Peyer's patch (tissue), 4 donors: Measurements from ENCODE around the gene CBX4.

Experiments used
- POLR2A ChIP-seq, 2 donors: fragments of 450-650 bp; IDR thresholded peaks; one replicate each; pipeline ENCODE4 v1.5.1; 2017; ENCODE audit warnings: antibody characterized with exemption in 2 of 2, mild to moderate bottlenecking in 2 of 2, moderate library complexity in 2 of 2
- TF ChIP-seq, protein P1 (sequence below), 6 experiments: fragments of 450-650 bp in 4 of 6; fragments of 200-600 bp in 2 of 6; sonication (generic) in 1 of 6; IDR thresholded peaks; one replicate each; pipeline ENCODE4 v1.5.1; 2017 to 2019; ENCODE audit warnings: antibody characterized with exemption in 6 of 6, mild to moderate bottlenecking in 3 of 6, moderate library complexity in 1 of 6

DNA sequence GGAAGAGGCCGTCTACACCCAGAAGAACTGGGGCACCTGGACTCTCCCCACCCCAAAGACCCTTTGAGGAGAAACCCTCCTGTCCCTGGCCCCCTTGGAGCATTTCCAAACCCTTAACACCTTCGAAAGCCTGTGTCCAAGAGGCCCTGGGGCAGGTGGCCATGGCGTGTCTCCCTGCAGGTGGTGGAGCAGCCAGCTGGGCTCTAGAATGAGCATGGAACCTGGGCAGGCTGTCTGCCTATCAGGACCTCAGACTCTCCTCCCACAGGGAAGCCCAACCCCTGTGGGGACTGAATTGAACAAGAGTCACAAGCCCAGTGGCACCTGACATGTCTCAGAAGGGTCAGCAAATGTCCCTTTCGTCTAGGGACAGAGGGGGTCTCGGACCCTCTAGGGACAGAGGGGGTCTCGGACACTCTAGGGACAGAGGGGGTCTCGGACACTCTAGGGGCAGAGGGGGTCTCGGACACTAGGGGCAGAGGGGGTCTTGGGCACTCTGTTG, 8.4 kb downstream of the CBX4 start:
- TF ChIP-seq, protein P1, sequence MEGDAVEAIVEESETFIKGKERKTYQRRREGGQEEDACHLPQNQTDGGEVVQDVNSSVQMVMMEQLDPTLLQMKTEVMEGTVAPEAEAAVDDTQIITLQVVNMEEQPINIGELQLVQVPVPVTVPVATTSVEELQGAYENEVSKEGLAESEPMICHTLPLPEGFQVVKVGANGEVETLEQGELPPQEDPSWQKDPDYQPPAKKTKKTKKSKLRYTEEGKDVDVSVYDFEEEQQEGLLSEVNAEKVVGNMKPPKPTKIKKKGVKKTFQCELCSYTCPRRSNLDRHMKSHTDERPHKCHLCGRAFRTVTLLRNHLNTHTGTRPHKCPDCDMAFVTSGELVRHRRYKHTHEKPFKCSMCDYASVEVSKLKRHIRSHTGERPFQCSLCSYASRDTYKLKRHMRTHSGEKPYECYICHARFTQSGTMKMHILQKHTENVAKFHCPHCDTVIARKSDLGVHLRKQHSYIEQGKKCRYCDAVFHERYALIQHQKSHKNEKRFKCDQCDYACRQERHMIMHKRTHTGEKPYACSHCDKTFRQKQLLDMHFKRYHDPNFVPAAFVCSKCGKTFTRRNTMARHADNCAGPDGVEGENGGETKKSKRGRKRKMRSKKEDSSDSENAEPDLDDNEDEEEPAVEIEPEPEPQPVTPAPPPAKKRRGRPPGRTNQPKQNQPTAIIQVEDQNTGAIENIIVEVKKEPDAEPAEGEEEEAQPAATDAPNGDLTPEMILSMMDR (IDR thresholded peaks at IDR 0.05), result no peak
- no peak for TF ChIP-seq POLR2A (IDR thresholded peaks at IDR 0.05)
